ENCODE results near the gene AP3B1. TPM values are rescaled to one million over a fixed set of nuclear protein-coding genes. Genes with fewer than 3 reads are reported as not detected.

AP3B1 gene
- total RNA-seq, 1 donor from 2014 or later = 40.0 TPM

GRCh38 chr5:78288246-78288645 is 6.3 kb downstream of the AP3B1 start:
- no peak for DNase-seq
- H3K27ac ChIP-seq = no peak overlapping the region
- ATAC-seq = no peak
- TF ChIP-seq, protein P1, sequence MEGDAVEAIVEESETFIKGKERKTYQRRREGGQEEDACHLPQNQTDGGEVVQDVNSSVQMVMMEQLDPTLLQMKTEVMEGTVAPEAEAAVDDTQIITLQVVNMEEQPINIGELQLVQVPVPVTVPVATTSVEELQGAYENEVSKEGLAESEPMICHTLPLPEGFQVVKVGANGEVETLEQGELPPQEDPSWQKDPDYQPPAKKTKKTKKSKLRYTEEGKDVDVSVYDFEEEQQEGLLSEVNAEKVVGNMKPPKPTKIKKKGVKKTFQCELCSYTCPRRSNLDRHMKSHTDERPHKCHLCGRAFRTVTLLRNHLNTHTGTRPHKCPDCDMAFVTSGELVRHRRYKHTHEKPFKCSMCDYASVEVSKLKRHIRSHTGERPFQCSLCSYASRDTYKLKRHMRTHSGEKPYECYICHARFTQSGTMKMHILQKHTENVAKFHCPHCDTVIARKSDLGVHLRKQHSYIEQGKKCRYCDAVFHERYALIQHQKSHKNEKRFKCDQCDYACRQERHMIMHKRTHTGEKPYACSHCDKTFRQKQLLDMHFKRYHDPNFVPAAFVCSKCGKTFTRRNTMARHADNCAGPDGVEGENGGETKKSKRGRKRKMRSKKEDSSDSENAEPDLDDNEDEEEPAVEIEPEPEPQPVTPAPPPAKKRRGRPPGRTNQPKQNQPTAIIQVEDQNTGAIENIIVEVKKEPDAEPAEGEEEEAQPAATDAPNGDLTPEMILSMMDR (IDR thresholded peaks at IDR 0.05) = no peak
- H3K9me3 ChIP-seq = no peaks in the 10 kb centered on the region
- H3K4me1 ChIP-seq = peaks cover 13% of the 10 kb centered on the region
- no peak overlapping the region for H3K4me3 ChIP-seq
- H3K36me3 ChIP-seq = no peaks in the 10 kb centered on the region
- intact Hi-C loops (cut with DNase I) = no loop called here
- H3K27me3 ChIP-seq (ENCODE audit: low read depth) = no peaks in the 10 kb centered on the region

- no peak overlapping the region for H3K4me3 ChIP-seq
- DNase-seq = no peak
These were observed 6.7 kb downstream of the AP3B1 start for GRCh38 chr5:78287833-78288232.

GRCh38 chr5:78287169-78287568 is 7.3 kb downstream of the AP3B1 start:
- Histone ChIP-seq H3K27me3 (ENCODE audit: low read depth) (no peaks in the 10 kb centered on the region), H3K36me3 (no peaks in the 10 kb centered on the region), H3K9me3 (no peaks in the 10 kb centered on the region), H3K4me3 (no peak overlapping the region), H3K27ac (no peak overlapping the region), H3K4me1 (peaks cover 10% of the 10 kb centered on the region)
- ATAC-seq (no peak), DNase-seq (no peak)
- intact Hi-C loops (cut with DNase I) = no loop called here
- TF ChIP-seq, protein P1 (IDR thresholded peaks at IDR 0.05) = no peak

More at GRCh38 chr5:78287833-78288232, 6.7 kb downstream of the AP3B1 start:
- Histone ChIP-seq H3K27me3 (ENCODE audit: low read depth) (no peaks in the 10 kb centered on the region), H3K4me1 (peaks cover 10% of the 10 kb centered on the region), H3K27ac (no peak overlapping the region), H3K9me3 (no peaks in the 10 kb centered on the region), H3K36me3 (no peaks in the 10 kb centered on the region)
- TF ChIP-seq, protein P1 (IDR thresholded peaks at IDR 0.05) = no peak
- intact Hi-C loops (cut with DNase I) = no loop called here
- peak; percentile 65 to 86 for ATAC-seq

DNA sequence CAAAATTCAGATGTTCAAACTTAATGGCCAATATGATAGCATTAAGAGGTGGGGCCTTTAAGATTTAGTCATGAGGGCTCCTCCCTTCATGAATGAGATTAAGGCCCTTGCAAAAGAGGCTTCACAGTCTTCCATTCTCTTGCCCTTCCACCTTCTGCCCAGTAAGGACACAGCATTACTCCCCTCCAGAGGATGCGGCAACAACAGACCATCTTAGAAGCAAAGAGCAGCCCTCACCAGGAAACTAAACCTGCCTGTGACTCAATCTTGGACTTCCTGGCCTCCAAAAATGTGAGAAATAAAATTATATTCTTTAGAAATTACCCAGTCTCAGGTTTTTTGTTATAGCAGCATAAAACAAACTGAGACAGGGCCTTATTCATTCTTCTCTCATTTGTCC is 8.2 kb downstream of the AP3B1 start:
- no peak overlapping the region for H3K4me3 ChIP-seq
- no peak overlapping the region for H3K27ac ChIP-seq
- H3K4me1 ChIP-seq = peaks cover 10% of the 10 kb centered on the region
- H3K27me3 ChIP-seq (ENCODE audit: low read depth) = no peaks in the 10 kb centered on the region
- intact Hi-C loops (cut with DNase I) = no loop called here
- DNase-seq (no peak), ATAC-seq (no peak)
- no peaks in the 10 kb centered on the region for H3K36me3 ChIP-seq
- no peaks in the 10 kb centered on the region for H3K9me3 ChIP-seq
- TF ChIP-seq, protein P1 (IDR thresholded peaks at IDR 0.05) = no peak

DNA sequence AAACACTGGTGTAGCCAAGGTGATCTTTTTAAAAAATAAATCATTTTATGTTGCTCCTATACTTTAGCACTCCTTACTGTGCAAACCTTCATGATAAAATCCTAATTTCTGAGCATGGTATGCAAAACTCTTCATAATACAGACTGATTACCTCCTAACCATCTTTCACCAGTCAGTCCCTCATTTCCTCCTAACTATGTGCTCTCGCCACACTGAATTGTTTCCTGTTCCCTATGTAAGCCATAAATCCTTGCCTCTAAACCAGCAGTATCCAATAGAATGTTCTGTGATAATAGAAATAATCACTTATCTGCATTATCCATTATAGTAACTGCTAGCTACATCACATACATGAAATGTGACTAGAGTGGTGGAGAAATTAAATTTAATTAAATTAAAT is 10.7 kb downstream of the AP3B1 start:
- DNase-seq (no peak), ATAC-seq (no peak)
- no peaks in the 10 kb centered on the region for H3K27me3 ChIP-seq (ENCODE audit: low read depth)
- no peaks in the 10 kb centered on the region for H3K9me3 ChIP-seq
- H3K4me3 ChIP-seq = no peak overlapping the region
- intact Hi-C loops (cut with DNase I) = no loop called here
- H3K36me3 ChIP-seq = no peaks in the 10 kb centered on the region
- no peaks in the 10 kb centered on the region for H3K4me1 ChIP-seq
- TF ChIP-seq, protein P1 (IDR thresholded peaks at IDR 0.05) = no peak
- no peak overlapping the region for H3K27ac ChIP-seq

- intact Hi-C loops (cut with DNase I) = no loop called here
- Histone ChIP-seq H3K4me3 (no peak overlapping the region), H3K4me1 (no peaks in the 10 kb centered on the region), H3K9me3 (no peaks in the 10 kb centered on the region), H3K27me3 (ENCODE audit: low read depth) (no peaks in the 10 kb centered on the region), H3K27ac (no peak overlapping the region), H3K36me3 (no peaks in the 10 kb centered on the region)
- TF ChIP-seq, protein P1 (IDR thresholded peaks at IDR 0.05) = no peak
- ATAC-seq (no peak), DNase-seq (no peak)
These were observed 11.4 kb downstream of the AP3B1 start for GRCh38 chr5:78283105-78283504.

Data from lower lobe of right lung (tissue), 2 donors.